GM12872 (cell line): ENCODE data around the gene MYLK3.
A peak's percentile ranks its signal among the peaks of the same experiment; 100 is the strongest.

Source experiments
- TF ChIP-seq, protein P1 (sequence below): IDR thresholded peaks from 3 replicates; pipeline ENCODE4 v1.5.1; 2011; ENCODE audit warnings: low read depth, mild to moderate bottlenecking, low read length, moderate library complexity; ENCODE audit not compliant: insufficient read depth

MYLK3 gene

DNA sequence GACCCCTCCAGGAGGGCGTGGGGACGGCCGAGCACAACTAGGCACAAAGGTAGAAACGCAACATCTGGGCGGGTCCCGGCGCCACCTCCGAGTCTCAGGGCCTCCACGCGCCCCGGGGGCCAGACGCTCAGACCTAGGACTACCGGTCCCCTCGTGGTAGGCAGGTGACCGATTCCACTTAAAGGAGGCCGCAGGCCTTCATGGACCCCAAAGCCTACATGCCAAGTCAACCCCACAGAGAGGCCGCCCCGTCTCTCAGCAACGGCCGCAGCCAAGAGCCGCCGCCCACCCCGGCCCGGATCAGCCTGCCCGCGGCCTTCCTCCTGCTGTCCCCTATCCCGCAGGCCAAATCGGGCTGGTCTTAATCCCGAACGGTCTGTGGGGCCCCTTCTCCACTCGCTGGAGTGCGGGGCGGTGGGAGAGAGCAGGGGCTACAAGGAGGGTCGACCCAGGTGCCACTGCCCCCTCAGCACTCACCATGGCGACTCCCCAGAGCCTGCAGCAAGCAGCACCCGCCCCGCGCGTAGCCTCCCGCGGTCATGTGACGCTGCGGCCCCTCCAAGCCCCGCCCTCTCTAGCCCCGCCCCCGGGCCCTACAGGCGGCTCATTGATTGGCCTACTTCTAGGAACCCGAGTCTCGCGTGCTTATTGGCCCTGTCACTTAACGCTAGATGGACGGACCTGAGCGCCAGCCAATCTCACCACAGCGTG, 59.3 kb downstream of the MYLK3 start, which contains the start of gene VPS35:
Gene VPS35, minus strand, starts transcription at position 525 of the 711 bp plus-strand sequence. Its CDS starts 45 bp downstream, at position 480.
- TF ChIP-seq, protein P1, sequence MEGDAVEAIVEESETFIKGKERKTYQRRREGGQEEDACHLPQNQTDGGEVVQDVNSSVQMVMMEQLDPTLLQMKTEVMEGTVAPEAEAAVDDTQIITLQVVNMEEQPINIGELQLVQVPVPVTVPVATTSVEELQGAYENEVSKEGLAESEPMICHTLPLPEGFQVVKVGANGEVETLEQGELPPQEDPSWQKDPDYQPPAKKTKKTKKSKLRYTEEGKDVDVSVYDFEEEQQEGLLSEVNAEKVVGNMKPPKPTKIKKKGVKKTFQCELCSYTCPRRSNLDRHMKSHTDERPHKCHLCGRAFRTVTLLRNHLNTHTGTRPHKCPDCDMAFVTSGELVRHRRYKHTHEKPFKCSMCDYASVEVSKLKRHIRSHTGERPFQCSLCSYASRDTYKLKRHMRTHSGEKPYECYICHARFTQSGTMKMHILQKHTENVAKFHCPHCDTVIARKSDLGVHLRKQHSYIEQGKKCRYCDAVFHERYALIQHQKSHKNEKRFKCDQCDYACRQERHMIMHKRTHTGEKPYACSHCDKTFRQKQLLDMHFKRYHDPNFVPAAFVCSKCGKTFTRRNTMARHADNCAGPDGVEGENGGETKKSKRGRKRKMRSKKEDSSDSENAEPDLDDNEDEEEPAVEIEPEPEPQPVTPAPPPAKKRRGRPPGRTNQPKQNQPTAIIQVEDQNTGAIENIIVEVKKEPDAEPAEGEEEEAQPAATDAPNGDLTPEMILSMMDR, result peak; percentile 60; the same call in 2 of the 3 replicates

DNA sequence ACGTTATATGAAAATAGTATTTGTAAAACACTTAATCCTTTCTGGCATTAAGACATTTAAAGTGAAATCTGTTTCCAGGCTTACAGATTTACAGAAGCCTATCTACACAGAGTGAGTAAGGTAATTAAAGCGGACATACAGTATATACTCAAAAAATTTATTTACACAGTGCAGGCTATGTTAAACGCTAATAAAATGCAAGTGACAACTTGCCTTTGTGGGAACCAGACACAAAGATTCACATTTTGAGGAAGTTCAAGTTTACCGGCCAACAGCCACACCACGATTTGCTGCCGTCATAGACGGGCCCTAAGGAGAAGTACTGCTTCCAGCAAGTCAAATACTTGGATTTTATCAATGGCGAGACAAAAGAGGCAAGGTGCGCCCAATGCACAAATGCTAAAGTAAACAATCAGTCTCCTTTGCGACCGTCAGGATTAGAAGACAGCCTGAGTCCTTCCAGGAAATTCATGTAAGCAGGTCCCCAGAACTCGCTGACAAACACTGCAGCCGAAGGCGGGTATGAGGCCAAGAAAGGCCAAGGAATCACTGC, 60.0 kb downstream of the MYLK3 start:
- TF ChIP-seq, protein P1, result no peak; the same call in 2 of the 3 replicates

DNA sequence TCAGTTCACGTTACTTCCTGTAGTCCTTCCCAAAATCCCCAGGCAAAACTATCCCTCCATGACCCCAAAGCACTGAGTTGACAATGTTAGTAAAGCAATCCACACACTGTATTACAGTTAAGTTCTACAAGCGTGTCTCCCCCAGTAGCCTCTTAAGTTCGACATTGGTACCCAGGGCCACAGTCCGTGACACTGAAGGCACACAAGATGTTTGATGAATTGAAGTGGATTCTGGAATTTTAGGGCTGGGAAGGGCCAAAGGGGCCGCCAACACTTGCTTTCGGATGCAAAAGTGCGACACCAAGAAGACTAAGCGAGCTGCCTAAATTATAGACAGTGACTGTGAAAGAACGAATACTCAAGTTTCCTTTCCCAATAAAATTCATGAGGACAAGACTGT, 60.7 kb downstream of the MYLK3 start:
- TF ChIP-seq, protein P1, result no peak

DNA sequence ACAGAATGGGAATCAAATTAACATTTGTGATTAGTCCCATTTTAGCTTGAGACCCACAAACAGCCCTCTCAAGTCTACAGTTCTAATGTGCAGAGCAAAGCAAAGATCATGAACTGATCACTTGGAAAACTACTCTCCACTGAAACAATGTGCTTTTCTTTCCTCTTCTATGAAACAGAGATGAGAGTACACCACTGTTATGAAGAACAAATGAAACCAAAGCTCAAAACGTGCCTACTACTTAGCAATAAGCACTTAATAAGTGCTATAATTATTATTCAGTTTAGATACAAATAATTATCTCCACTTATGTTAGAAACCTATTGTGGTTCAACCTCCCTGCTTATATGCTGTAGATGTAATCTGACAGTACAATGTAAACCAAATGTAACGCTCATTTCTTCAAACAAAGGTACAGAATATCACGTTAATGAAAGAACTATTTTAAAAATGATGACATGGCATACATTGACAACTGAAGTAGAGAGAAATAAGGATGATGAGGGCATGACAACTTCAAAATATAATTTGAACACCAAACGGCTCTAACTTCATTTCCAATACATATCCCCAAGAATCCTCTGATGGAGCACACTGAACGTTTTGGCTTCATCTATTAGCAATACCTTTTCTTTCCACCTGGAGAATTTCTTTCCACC, 61.2 kb downstream of the MYLK3 start:
- TF ChIP-seq, protein P1, result no peak

DNA sequence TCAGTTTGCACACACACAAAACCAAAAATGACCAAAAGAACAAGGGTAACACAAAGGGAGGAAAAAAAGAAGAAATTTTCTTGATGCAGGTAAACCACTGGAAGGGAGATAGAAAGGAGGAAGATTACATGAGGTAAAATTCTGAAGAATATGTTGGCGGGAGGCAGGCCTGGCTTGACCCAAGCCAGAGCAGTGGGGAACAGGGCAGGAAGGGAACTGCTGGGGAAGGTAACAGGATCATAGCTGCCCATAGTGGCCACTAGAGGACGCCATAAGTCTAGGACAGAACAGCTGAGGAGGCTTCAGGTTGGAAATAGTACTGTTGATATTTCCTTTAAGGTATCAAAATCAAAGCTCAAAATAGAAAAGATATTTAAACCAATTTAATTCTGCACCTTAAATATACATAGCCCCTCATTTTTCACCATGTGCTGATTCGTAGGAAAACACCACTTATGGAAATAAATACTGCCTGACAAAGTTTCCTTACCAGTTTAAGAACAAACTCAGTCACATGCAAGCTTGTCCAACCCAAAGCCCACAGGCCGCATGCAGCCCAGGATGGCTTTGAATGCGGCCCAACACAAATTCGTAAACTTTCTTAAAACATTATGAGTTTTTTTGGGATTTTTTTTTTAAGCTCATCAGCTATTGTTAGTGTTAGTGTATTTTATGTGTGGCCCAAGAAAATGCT, 74.7 kb downstream of the MYLK3 start:
- TF ChIP-seq, protein P1, result peak; percentile 98

DNA sequence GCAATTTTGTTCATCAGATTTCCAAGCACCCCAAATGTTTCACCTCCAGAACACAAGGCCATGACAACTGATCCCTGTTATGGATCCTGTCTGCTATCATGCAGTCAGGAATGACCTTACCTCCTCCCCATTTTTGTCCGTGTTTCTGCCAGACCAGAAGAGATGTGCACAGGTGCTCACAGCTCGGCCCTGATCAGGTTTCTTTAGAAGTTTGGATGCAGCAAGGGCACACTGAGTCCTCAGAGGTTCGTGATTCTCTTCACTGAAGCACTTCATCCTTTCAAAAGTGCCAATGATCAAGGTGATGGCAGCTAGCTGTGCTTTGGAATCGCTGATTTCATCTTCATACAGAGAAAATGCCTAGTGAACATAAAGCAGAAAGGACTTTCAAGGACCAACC, 86.0 kb downstream of the MYLK3 start:
- TF ChIP-seq, protein P1, result no peak

DNA sequence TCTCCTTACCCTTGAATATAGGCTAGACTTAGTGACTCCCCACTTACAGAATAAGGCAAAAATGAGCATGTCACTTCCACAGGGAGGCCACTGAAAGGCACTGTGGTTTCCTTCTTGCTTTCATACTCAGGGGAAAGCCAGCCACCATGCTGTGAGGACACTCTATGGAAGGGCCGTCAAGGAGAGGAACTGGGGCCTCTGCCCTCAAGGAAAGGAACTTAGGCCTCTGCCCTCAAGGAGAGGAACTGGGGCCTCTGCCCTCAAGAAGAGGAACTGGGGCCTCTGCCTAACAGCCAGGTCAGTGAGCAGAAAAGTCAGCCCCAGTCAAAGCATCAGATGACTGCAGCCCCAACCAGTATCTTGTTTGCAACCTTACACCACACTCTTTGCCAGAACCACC, 89.2 kb downstream of the MYLK3 start:
- TF ChIP-seq, protein P1, result no peak
